K562 (cell line): ENCODE results near the gene COPA. TPM values are rescaled to one million over a fixed set of nuclear protein-coding genes. Genes with fewer than 3 reads are reported as not detected.

Experiments used
- ATF3 ChIP-seq, 2 experiments: fragments of 450-650 bp in 1 of 2; sonication (generic) in 1 of 2; formaldehyde crosslinking in 1 of 2; IDR thresholded peaks in 1 of 2; conservative IDR thresholded peaks in 1 of 2; 2 replicates each; pipeline versions ENCODE4 v1.6.1 to v1.8.1; 2016 to 2023; ENCODE audit warnings: mild to moderate bottlenecking in 2 of 2, moderate library complexity in 2 of 2, inconsistent platforms in 1 of 2, missing genetic modification reagents in 1 of 2
- CCAR2 ChIP-seq: fragments of 200-400 bp; formaldehyde crosslinking; IDR thresholded peaks from 2 replicates; pipeline ENCODE4 v1.6.1; 2017; ENCODE audit warnings: mild to moderate bottlenecking, low read depth, low read length
- E2F8 ChIP-seq: fragments of 450-650 bp; IDR thresholded peaks from 2 replicates; pipeline ENCODE4 v1.7.1; 2018; ENCODE audit warnings: mild to moderate bottlenecking, low read depth; ENCODE audit not compliant: partially characterized antibody
- EZH2 ChIP-seq: IDR thresholded peaks from 2 replicates; pipeline ENCODE4 v1.6.1; 2012; ENCODE audit warnings: low read depth, mild to moderate bottlenecking, inconsistent platforms, low read length, borderline replicate concordance
- FOXP4 ChIP-seq: sonication (generic); formaldehyde crosslinking; IDR thresholded peaks from 2 replicates; pipeline ENCODE4 v1.8.0; 2022; ENCODE audit warnings: mild to moderate bottlenecking, missing genetic modification reagents, borderline replicate concordance
- HES1 ChIP-seq: fragments of 450-650 bp; IDR thresholded peaks from 2 replicates; pipeline ENCODE4 v1.6.1; 2016; ENCODE audit warnings: low read depth, mild to moderate bottlenecking, moderate library complexity
- KDM5B ChIP-seq: fragments of 200-600 bp; sonication (generic); IDR thresholded peaks from 2 replicates; pipeline ENCODE4 v1.6.1; 2012; ENCODE audit warnings: low read depth, mild to moderate bottlenecking, moderate library complexity, low read length, control low read depth, inconsistent platforms; ENCODE audit not compliant: insufficient replicate concordance
- MAFG ChIP-seq: fragments of 450-650 bp; conservative IDR thresholded peaks from 2 replicates; pipeline ENCODE4 v1.6.1; 2016; ENCODE audit warnings: missing genetic modification characterization, missing compliant biosample characterization
- MLX ChIP-seq, 2 experiments: fragments of 450-650 bp in 1 of 2; sonication (generic) in 1 of 2; formaldehyde crosslinking; conservative IDR thresholded peaks; 2 replicates each; pipeline versions ENCODE4 v1.4.0 to v1.8.1; 2020 to 2022; ENCODE audit warnings: mild to moderate bottlenecking in 1 of 2, missing genetic modification reagents in 1 of 2
- NR2F6 ChIP-seq: fragments of 450-650 bp; formaldehyde crosslinking; IDR thresholded peaks from 2 replicates; pipeline ENCODE4 v1.4.0; 2020; ENCODE audit warnings: mild to moderate bottlenecking
- PHB2 ChIP-seq: fragments of 450-650 bp; IDR thresholded peaks from 2 replicates; pipeline ENCODE4 v1.6.1; 2017; ENCODE audit warnings: low read depth
- TRIM28 ChIP-seq: fragments of 450-650 bp; IDR thresholded peaks from 2 replicates; pipeline ENCODE4 v1.6.1; 2017
- ZBTB2 ChIP-seq: fragments of 450-650 bp; IDR thresholded peaks from 2 replicates; pipeline ENCODE4 v1.6.1; 2016; ENCODE audit warnings: antibody characterized with exemption
- ZBTB7A ChIP-seq: IDR thresholded peaks from 2 replicates; pipeline ENCODE4 v1.6.1; 2011; ENCODE audit warnings: low read depth, mild to moderate bottlenecking, low read length, moderate library complexity, borderline replicate concordance; ENCODE audit not compliant: control insufficient read depth
- ZFP30 ChIP-seq: fragments of 250-450 bp; sonication (Bioruptor Pico); IDR thresholded peaks from 2 replicates; pipeline ENCODE4 v1.8.0; 2022; ENCODE audit warnings: moderate library complexity, mild to moderate bottlenecking, inconsistent platforms, borderline replicate concordance
- ZNF24 ChIP-seq: fragments of 450-650 bp; IDR thresholded peaks from 2 replicates; pipeline ENCODE4 v1.6.1; 2016
- ZNF41 ChIP-seq: fragments of 250-450 bp; sonication (Bioruptor Pico); conservative IDR thresholded peaks from 2 replicates; pipeline ENCODE4 v1.4.0; 2020; ENCODE audit warnings: mild to moderate bottlenecking
- polyA plus RNA-seq, 8 experiments: library from polyadenylated mRNA; depleted of rRNA in 4 of 8; stranded (reverse) in 5 of 8; unstranded in 3 of 8; fragments of >200 nt; fragmentation: Nextera tagmentation in 2 of 8; fragmentation: Illumina TruSeq in 1 of 8; extraction: Ambion mirVana in 2 of 8; extraction: Trizol in 1 of 8; gene quantifications; 2 replicates each; pipeline versions ENCODE4 v1.2.1 to v1.2.3, GENCODE V29; 2011 to 2014; ENCODE audit warnings: inconsistent platforms in 1 of 8, missing spikeins in 1 of 8
- total RNA-seq, 7 experiments: library from RNA; depleted of rRNA in 6 of 7; stranded (reverse); fragments of >200 nt in 6 of 7; fragmentation: Illumina TruSeq in 2 of 7; extraction: Trizol in 2 of 7; gene quantifications; 2 replicates each; pipeline versions ENCODE4 v1.2.1 to v1.2.3, GENCODE V29; 2011 to 2021; ENCODE audit warnings: low replicate concordance in 1 of 7

The COPA gene
- total and polyA plus RNA-seq, 9 of the 15 experiments (the other 6 are each of a cell fraction or from before 2014, with no cell fraction given), result 49.8 to 222 (median 110) TPM

GRCh38 chr1:160261893-160262794 lies 80.9 kb downstream of the COPA start, which contains the start of gene DCAF8 (continued):
- TF ChIP-seq ZBTB2 (peak; percentile 95), NR2F6 (CRISPR knock-in tag) (peak; percentile 37; the same call in 1 of the 2 replicates), E2F8 (no peak), FOXP4 (CRISPR knock-in tag) (no peak), PHB2 (no peak), MLX (CRISPR knock-in tag; conservative IDR thresholded peaks at IDR 0.05) (no peak), ZFP30 (no peak), TRIM28 (no peak), ATF3 (IDR thresholded peaks at IDR 0.05) (peak; percentile 46), ATF3 (CRISPR knock-in tag; conservative IDR thresholded peaks at IDR 0.05) (no peak), ZNF24 (0 out of 2 replicates have a peak, but pooled peaks have one; percentile 40), ZNF41 (0 out of 2 replicates have a peak, but pooled peaks have one; percentile 16), ZBTB7A (peak; percentile 82; the same call in 1 of the 2 replicates), KDM5B (peak; percentile 94), CCAR2 (no peak), HES1 (no peak), MAFG (no peak), EZH2 (no peak)
